ENCODE results near the gene CXorf51B.
"Not testable (repeated sequence)": the region's sequence is repeated elsewhere in the genome, so short reads cannot be mapped to it uniquely, and the experiment has no call there.

The CXorf51B gene

GRCh38 chrX:146809471-146809870, at the start of gene CXorf51B:
CXorf51B (plus strand) TSS chrX:146809771; CDS start chrX:146809792, 21 bp downstream.
- not testable (repeated sequence) for DNase-seq (ENCODE audit: low spot score)

DNA sequence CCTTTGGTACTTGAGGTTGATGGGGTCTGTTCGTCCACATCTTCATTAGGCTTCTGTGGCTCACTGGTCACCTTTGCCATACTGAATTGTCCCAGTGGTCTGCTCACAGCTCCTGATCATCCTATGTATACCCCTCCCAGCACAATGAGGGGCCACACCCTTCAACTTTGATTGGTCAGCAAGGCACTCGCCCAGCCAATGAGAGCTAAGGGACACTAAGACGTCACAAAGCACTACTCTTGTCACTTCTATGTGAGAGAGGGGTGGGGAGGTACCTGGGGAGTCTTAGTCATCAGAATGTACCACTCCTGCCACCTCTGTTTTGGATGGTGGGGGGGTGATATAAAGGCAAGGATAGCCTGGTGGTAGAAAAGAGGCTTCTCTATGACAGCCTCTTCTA, 5.1 kb downstream of the CXorf51B start, which contains the start of gene CXorf51A:
Gene CXorf51A (minus strand): TSS at position 101 of the 400 bp plus-strand sequence. CDS start 21 bp downstream, at position 80.
- not testable (repeated sequence) for DNase-seq (ENCODE audit: low spot score)

DNA sequence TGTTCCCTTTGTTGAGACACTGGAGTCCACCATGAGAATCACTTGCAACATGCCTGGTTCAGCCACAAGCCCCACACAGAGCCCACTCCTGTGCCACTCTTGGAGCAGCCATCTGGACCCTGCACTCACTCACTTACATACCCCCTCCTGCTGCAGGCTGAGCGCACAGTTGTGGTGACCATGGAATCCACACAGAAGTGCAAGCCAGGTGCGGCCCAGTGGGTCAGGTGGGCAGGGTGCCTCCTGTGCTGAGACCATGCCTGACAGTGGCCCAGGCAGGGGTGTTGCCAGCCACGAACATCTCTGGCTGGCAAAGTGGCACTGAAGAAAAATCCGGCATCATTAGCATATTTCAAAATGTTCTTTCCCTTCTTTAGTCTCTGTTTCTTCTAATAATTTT, 22.4 kb downstream of the CXorf51B start:
- no peak for DNase-seq (ENCODE audit: low spot score)

- DNase-seq (ENCODE audit: low spot score) = no peak
These were observed 44.7 kb downstream of the CXorf51B start for GRCh38 chrX:146854281-146854680.
